HEK293 (cell line): ENCODE measurements around the gene CCR6.

ENCODE experiments used
- RBAK ChIP-seq: fragments of 450-650 bp; formaldehyde crosslinking; IDR thresholded peaks from 2 replicates; pipeline ENCODE4 v1.5.1; 2016; ENCODE audit warnings: missing biosample characterization, missing genetic modification characterization
- TSHZ1 ChIP-seq: fragments of 450-650 bp; formaldehyde crosslinking; IDR thresholded peaks from 2 replicates; pipeline ENCODE4 v1.5.1; 2016; ENCODE audit warnings: missing biosample characterization, missing genetic modification characterization, borderline replicate concordance
- ZBTB7A ChIP-seq: fragments of 450-650 bp; formaldehyde crosslinking; IDR thresholded peaks from 2 replicates; pipeline ENCODE4 v1.5.1; 2016; ENCODE audit warnings: low read depth, missing biosample characterization, missing genetic modification characterization
- ZNF10 ChIP-seq: fragments of 450-650 bp; formaldehyde crosslinking; IDR thresholded peaks from 2 replicates; pipeline ENCODE4 v1.5.1; 2017; ENCODE audit warnings: missing biosample characterization, missing genetic modification characterization
- ZNF121 ChIP-seq: fragments of 450-650 bp; formaldehyde crosslinking; IDR thresholded peaks from 2 replicates; pipeline ENCODE4 v1.5.1; 2016; ENCODE audit warnings: missing biosample characterization, missing genetic modification characterization
- ZNF274 ChIP-seq, 2 experiments: fragments of 200-500 bp in 1 of 2; fragments of 450-650 bp in 1 of 2; sonication (Bioruptor generic) in 1 of 2; formaldehyde crosslinking in 1 of 2; IDR thresholded peaks; 2 replicates each; pipeline versions ENCODE4 v1.5.1 to v1.6.1; 2014 to 2016; ENCODE audit warnings: borderline replicate concordance in 1 of 2, inconsistent platforms in 1 of 2, low read length in 1 of 2, missing biosample characterization in 1 of 2, missing genetic modification characterization in 1 of 2
- ZNF624 ChIP-seq: fragments of 450-650 bp; formaldehyde crosslinking; IDR thresholded peaks from 2 replicates; pipeline ENCODE4 v1.5.1; 2017; ENCODE audit warnings: missing biosample characterization, missing genetic modification characterization
- TF ChIP-seq, protein P1 (sequence below): fragments of 450-650 bp; formaldehyde crosslinking; optimal IDR thresholded peaks from 2 replicates; pipeline ENCODE3; 2016; ENCODE audit warnings: missing biosample characterization, mild to moderate bottlenecking, missing genetic modification characterization
- TF ChIP-seq, protein P2 (sequence below): fragments of 450-650 bp; formaldehyde crosslinking; IDR thresholded peaks from 2 replicates; pipeline ENCODE4 v1.5.1; 2016; ENCODE audit warnings: missing biosample characterization, missing genetic modification characterization
- TF ChIP-seq, protein P3 (sequence below): fragments of 450-650 bp; formaldehyde crosslinking; IDR thresholded peaks from 2 replicates; pipeline ENCODE4 v1.5.1; 2016; ENCODE audit warnings: missing biosample characterization, missing genetic modification characterization

GRCh38 chr6:167122041-167122826 is 662 bp upstream of the CCR6 start:
- no peak for TF ChIP-seq ZNF121 (tag by site-specific recombination)
- TF ChIP-seq, protein P1, sequence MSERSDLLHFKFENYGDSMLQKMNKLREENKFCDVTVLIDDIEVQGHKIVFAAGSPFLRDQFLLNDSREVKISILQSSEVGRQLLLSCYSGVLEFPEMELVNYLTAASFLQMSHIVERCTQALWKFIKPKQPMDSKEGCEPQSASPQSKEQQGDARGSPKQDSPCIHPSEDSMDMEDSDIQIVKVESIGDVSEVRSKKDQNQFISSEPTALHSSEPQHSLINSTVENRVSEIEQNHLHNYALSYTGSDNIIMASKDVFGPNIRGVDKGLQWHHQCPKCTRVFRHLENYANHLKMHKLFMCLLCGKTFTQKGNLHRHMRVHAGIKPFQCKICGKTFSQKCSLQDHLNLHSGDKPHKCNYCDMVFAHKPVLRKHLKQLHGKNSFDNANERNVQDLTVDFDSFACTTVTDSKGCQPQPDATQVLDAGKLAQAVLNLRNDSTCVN: no peak
- TF ChIP-seq, protein P2, sequence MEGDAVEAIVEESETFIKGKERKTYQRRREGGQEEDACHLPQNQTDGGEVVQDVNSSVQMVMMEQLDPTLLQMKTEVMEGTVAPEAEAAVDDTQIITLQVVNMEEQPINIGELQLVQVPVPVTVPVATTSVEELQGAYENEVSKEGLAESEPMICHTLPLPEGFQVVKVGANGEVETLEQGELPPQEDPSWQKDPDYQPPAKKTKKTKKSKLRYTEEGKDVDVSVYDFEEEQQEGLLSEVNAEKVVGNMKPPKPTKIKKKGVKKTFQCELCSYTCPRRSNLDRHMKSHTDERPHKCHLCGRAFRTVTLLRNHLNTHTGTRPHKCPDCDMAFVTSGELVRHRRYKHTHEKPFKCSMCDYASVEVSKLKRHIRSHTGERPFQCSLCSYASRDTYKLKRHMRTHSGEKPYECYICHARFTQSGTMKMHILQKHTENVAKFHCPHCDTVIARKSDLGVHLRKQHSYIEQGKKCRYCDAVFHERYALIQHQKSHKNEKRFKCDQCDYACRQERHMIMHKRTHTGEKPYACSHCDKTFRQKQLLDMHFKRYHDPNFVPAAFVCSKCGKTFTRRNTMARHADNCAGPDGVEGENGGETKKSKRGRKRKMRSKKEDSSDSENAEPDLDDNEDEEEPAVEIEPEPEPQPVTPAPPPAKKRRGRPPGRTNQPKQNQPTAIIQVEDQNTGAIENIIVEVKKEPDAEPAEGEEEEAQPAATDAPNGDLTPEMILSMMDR (tag by site-specific recombination): no peak
- TF ChIP-seq ZNF10 (tag by site-specific recombination): no peak
- TF ChIP-seq ZNF624 (tag by site-specific recombination): no peak
- no peak for TF ChIP-seq ZNF274 (IDR thresholded peaks at IDR 0.05; ENCODE audit: low read length)
- no peak for TF ChIP-seq ZNF274 (tag by site-specific recombination; IDR thresholded peaks at IDR 0.05; ENCODE audit: borderline replicate concordance)
- TF ChIP-seq TSHZ1: no peak
- no peak for TF ChIP-seq ZBTB7A (tag by site-specific recombination)
- TF ChIP-seq RBAK (tag by site-specific recombination): no peak
- TF ChIP-seq, protein P3, sequence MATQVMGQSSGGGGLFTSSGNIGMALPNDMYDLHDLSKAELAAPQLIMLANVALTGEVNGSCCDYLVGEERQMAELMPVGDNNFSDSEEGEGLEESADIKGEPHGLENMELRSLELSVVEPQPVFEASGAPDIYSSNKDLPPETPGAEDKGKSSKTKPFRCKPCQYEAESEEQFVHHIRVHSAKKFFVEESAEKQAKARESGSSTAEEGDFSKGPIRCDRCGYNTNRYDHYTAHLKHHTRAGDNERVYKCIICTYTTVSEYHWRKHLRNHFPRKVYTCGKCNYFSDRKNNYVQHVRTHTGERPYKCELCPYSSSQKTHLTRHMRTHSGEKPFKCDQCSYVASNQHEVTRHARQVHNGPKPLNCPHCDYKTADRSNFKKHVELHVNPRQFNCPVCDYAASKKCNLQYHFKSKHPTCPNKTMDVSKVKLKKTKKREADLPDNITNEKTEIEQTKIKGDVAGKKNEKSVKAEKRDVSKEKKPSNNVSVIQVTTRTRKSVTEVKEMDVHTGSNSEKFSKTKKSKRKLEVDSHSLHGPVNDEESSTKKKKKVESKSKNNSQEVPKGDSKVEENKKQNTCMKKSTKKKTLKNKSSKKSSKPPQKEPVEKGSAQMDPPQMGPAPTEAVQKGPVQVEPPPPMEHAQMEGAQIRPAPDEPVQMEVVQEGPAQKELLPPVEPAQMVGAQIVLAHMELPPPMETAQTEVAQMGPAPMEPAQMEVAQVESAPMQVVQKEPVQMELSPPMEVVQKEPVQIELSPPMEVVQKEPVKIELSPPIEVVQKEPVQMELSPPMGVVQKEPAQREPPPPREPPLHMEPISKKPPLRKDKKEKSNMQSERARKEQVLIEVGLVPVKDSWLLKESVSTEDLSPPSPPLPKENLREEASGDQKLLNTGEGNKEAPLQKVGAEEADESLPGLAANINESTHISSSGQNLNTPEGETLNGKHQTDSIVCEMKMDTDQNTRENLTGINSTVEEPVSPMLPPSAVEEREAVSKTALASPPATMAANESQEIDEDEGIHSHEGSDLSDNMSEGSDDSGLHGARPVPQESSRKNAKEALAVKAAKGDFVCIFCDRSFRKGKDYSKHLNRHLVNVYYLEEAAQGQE (tag by site-specific recombination): no peak
